GM21381 (cell line): Measurements from ENCODE around the gene PDE6D.
A peak's percentile ranks its signal among the peaks of the same experiment; 100 is the strongest.

Experiments
- ATAC-seq: cut with Tn5 transposase; IDR thresholded peaks from one replicate; pipeline ENCODE4 v1.9.1; 2021; ENCODE audit warnings: mild to moderate bottlenecking, moderate library complexity; ENCODE audit not compliant: unreplicated experiment

PDE6D gene

GRCh38 chr2:231708773-231709635, 72.1 kb downstream of the PDE6D start:
- ATAC-seq: no peak

- peak; percentile 52 for ATAC-seq
Observed at GRCh38 chr2:231707927-231708772, 72.9 kb downstream of the PDE6D start, which contains the start of gene PTMA. Gene PTMA, plus strand, starts transcription at chr2:231708525. Its CDS starts 182 bp downstream, at chr2:231708707.

- ATAC-seq: no peak
Observed at GRCh38 chr2:231707625-231707926, 73.5 kb downstream of the PDE6D start.

GRCh38 chr2:231706731-231707624, 74.1 kb downstream of the PDE6D start:
- ATAC-seq: peak; percentile 36

GRCh38 chr2:231704017-231704416, 77.1 kb downstream of the PDE6D start:
- ATAC-seq: no peak

- no peak for ATAC-seq
Observed at GRCh38 chr2:231701456-231702373, 79.4 kb downstream of the PDE6D start.

GRCh38 chr2:231699006-231699405, 82.1 kb downstream of the PDE6D start:
- ATAC-seq: no peak

- ATAC-seq: no peak
Observed at GRCh38 chr2:231696004-231696367, 85.1 kb downstream of the PDE6D start.

- no peak for ATAC-seq
Observed at GRCh38 chr2:231693956-231694355, 87.1 kb downstream of the PDE6D start.

- no peak for ATAC-seq
Observed at GRCh38 chr2:231692847-231693246, 88.2 kb downstream of the PDE6D start.

- ATAC-seq: no peak
Observed at GRCh38 chr2:231691251-231691772, 89.8 kb downstream of the PDE6D start.

GRCh38 chr2:231689124-231689893, 91.8 kb downstream of the PDE6D start:
- no peak for ATAC-seq

- ATAC-seq: no peak
Observed at GRCh38 chr2:231688719-231689118, 92.4 kb downstream of the PDE6D start.

- ATAC-seq: no peak
Observed at GRCh38 chr2:231687961-231688360, 93.1 kb downstream of the PDE6D start.

- ATAC-seq: peak; percentile 56
Observed at GRCh38 chr2:231687133-231687852, 93.8 kb downstream of the PDE6D start.

GRCh38 chr2:231686192-231687100, 94.6 kb downstream of the PDE6D start:
- no peak for ATAC-seq
